ENCODE results near the gene IL20RB. TPM values are rescaled to one million over a fixed set of nuclear protein-coding genes. Genes with fewer than 3 reads are reported as not detected.
A peak's percentile ranks its signal among the peaks of the same experiment; 100 is the strongest.
"Not testable (repeated sequence)": the region's sequence is repeated elsewhere in the genome, so short reads cannot be mapped to it uniquely, and the experiment has no call there.

The IL20RB gene
- total and polyA plus RNA-seq, 2 experiments from 2014 or later: 72.5 to 107 TPM

GRCh38 chr3:136979684-136980083 lies 21.9 kb downstream of the IL20RB start:
- H3K27ac ChIP-seq: no peak overlapping the region
- peak; percentile 84 for DNase-seq
- in situ Hi-C loops (cut with MboI): no loop called here

GRCh38 chr3:136982033-136982432 lies 24.2 kb downstream of the IL20RB start:
- Histone ChIP-seq H3K4me3 (no peak overlapping the region), H3K9me3 (ENCODE audit: low read depth) (no peaks in the 10 kb centered on the region), H3F3A (ENCODE audit: insufficient read depth) (peaks cover 21% of the 10 kb centered on the region), H3K27me3 (replicated peaks; ENCODE audit: insufficient read depth) (no peaks in the 10 kb centered on the region), H3K36me3 (ENCODE audit: low read depth) (peaks cover 10% of the 10 kb centered on the region; the same call in 1 of the 2 replicates), H3K9me2 (ENCODE audit: insufficient read depth) (no peaks in the 10 kb centered on the region), H3K9ac (no peak overlapping the region), H3K79me2 (ENCODE audit: insufficient read depth) (peaks cover 16% of the 10 kb centered on the region), H2AFZ (no peak overlapping the region), H4K20me1 (ENCODE audit: insufficient read depth) (no peaks in the 10 kb centered on the region), H3K4me2 (ENCODE audit: unreplicated experiment) (no peak overlapping the region), H3K27ac (no peak overlapping the region), H3K4me1 (ENCODE audit: insufficient read depth) (peaks cover 29% of the 10 kb centered on the region)
- DNase-seq: no peak
- in situ Hi-C loops (cut with MboI): no loop called here
- no peak for TF ChIP-seq EZH2 (IDR thresholded peaks at IDR 0.05; ENCODE audit: insufficient read depth, poor library complexity, severe bottlenecking)
- no peak for TF ChIP-seq EZH2phosphoT487 (IDR thresholded peaks at IDR 0.05; ENCODE audit: insufficient read depth, low read depth)
- WGBS, 2 experiments (ENCODE audit: low coverage in 1 of 2, low lambda C conversion rate in 2 of 2, missing lambda C conversion rate in 2 of 2): 95 to 96% methylated on average over 5 of the region's 5 CpGs

More at GRCh38 chr3:136979684-136980083, 21.9 kb downstream of the IL20RB start:
- Histone ChIP-seq H3K79me2 (ENCODE audit: insufficient read depth) (peaks cover 39% of the 10 kb centered on the region), H3F3A (ENCODE audit: insufficient read depth) (peaks cover 9% of the 10 kb centered on the region), H2AFZ (no peak overlapping the region), H3K36me3 (ENCODE audit: low read depth) (peaks cover 4% of the 10 kb centered on the region; the same call in 1 of the 2 replicates), H3K9me3 (ENCODE audit: low read depth) (no peaks in the 10 kb centered on the region), H4K20me1 (ENCODE audit: insufficient read depth) (no peaks in the 10 kb centered on the region), H3K4me3 (no peak overlapping the region), H3K27me3 (replicated peaks; ENCODE audit: insufficient read depth) (no peaks in the 10 kb centered on the region), H3K4me2 (ENCODE audit: unreplicated experiment) (peak overlapping the region; percentile 2), H3K4me1 (ENCODE audit: insufficient read depth) (peaks cover 16% of the 10 kb centered on the region), H3K9ac (no peak overlapping the region), H3K9me2 (ENCODE audit: insufficient read depth) (no peaks in the 10 kb centered on the region)
- 33 to 34% methylated on average over 3 of the region's 3 CpGs for WGBS, 2 experiments (ENCODE audit: low coverage in 1 of 2, low lambda C conversion rate in 2 of 2, missing lambda C conversion rate in 2 of 2)
- no peak for TF ChIP-seq EZH2phosphoT487 (IDR thresholded peaks at IDR 0.05; ENCODE audit: insufficient read depth, low read depth)
- TF ChIP-seq EZH2 (IDR thresholded peaks at IDR 0.05; ENCODE audit: insufficient read depth, poor library complexity, severe bottlenecking): no peak

- no peak overlapping the region for H3K4me2 ChIP-seq (ENCODE audit: unreplicated experiment)
- H3K36me3 ChIP-seq (ENCODE audit: low read depth): peaks cover 10% of the 10 kb centered on the region; the same call in 1 of the 2 replicates
- no peak overlapping the region for H3K27ac ChIP-seq
- WGBS, 2 experiments (ENCODE audit: low coverage in 1 of 2, low lambda C conversion rate in 2 of 2, missing lambda C conversion rate in 2 of 2): 88 to 90% methylated on average over 3 to 4 of the region's 4 CpGs
- H3K79me2 ChIP-seq (ENCODE audit: insufficient read depth): peaks cover 11% of the 10 kb centered on the region
- H3K9ac ChIP-seq: no peak overlapping the region
- peaks cover 29% of the 10 kb centered on the region for H3K4me1 ChIP-seq (ENCODE audit: insufficient read depth)
- H3K4me3 ChIP-seq: no peak overlapping the region
- no peaks in the 10 kb centered on the region for H3K9me2 ChIP-seq (ENCODE audit: insufficient read depth)
- H3K9me3 ChIP-seq (ENCODE audit: low read depth): no peaks in the 10 kb centered on the region
- H3F3A ChIP-seq (ENCODE audit: insufficient read depth): peaks cover 21% of the 10 kb centered on the region
- TF ChIP-seq EZH2 (IDR thresholded peaks at IDR 0.05; ENCODE audit: insufficient read depth, poor library complexity, severe bottlenecking) (no peak), EZH2phosphoT487 (IDR thresholded peaks at IDR 0.05; ENCODE audit: insufficient read depth, low read depth) (no peak)
- no peaks in the 10 kb centered on the region for H4K20me1 ChIP-seq (ENCODE audit: insufficient read depth)
- H2AFZ ChIP-seq: no peak overlapping the region
- H3K27me3 ChIP-seq (replicated peaks; ENCODE audit: insufficient read depth): no peaks in the 10 kb centered on the region
- in situ Hi-C loops (cut with MboI): no loop called here
- no peak for DNase-seq
These were observed 24.8 kb downstream of the IL20RB start for GRCh38 chr3:136982520-136983138.

- Histone ChIP-seq H3F3A (ENCODE audit: insufficient read depth) (peaks cover 21% of the 10 kb centered on the region), H3K79me2 (ENCODE audit: insufficient read depth) (no peaks in the 10 kb centered on the region; the same call in 1 of the 2 replicates), H3K4me2 (ENCODE audit: unreplicated experiment) (peak overlapping the region; percentile 32), H3K4me1 (ENCODE audit: insufficient read depth) (peaks cover 25% of the 10 kb centered on the region), H3K9me2 (ENCODE audit: insufficient read depth) (no peaks in the 10 kb centered on the region), H3K27me3 (replicated peaks; ENCODE audit: insufficient read depth) (no peaks in the 10 kb centered on the region), H4K20me1 (ENCODE audit: insufficient read depth) (no peaks in the 10 kb centered on the region), H3K36me3 (ENCODE audit: low read depth) (peaks cover 12% of the 10 kb centered on the region; the same call in 1 of the 2 replicates), H3K9ac (no peak overlapping the region), H2AFZ (no peak overlapping the region), H3K4me3 (no peak overlapping the region), H3K27ac (peak overlapping the region; percentile 16; the same call in 1 of the 2 replicates), H3K9me3 (ENCODE audit: low read depth) (no peaks in the 10 kb centered on the region)
- TF ChIP-seq EZH2phosphoT487 (IDR thresholded peaks at IDR 0.05; ENCODE audit: insufficient read depth, low read depth): no peak
- TF ChIP-seq EZH2 (IDR thresholded peaks at IDR 0.05; ENCODE audit: insufficient read depth, poor library complexity, severe bottlenecking): no peak
- in situ Hi-C loops (cut with MboI): no loop called here
- 7 to 12% methylated on average over 3 of the region's 3 CpGs for WGBS, 2 experiments (ENCODE audit: low coverage in 1 of 2, low lambda C conversion rate in 2 of 2, missing lambda C conversion rate in 2 of 2)
- DNase-seq: peak; percentile 58
These were observed 27.1 kb downstream of the IL20RB start for GRCh38 chr3:136984837-136985236.

GRCh38 chr3:136987398-136987980 lies 29.7 kb downstream of the IL20RB start:
- H3K27me3 ChIP-seq (replicated peaks; ENCODE audit: insufficient read depth); H3K9me3 ChIP-seq (ENCODE audit: low read depth); H3K4me3 ChIP-seq; H2AFZ ChIP-seq; in situ Hi-C loops (cut with MboI); H3K9ac ChIP-seq; H4K20me1 ChIP-seq (ENCODE audit: insufficient read depth); DNase-seq; H3K27ac ChIP-seq; H3K36me3 ChIP-seq (ENCODE audit: low read depth); H3K79me2 ChIP-seq (ENCODE audit: insufficient read depth); H3K9me2 ChIP-seq (ENCODE audit: insufficient read depth); H3K4me2 ChIP-seq (ENCODE audit: unreplicated experiment): not testable (repeated sequence)
- WGBS, 2 experiments (ENCODE audit: low coverage in 1 of 2, low lambda C conversion rate in 2 of 2, missing lambda C conversion rate in 2 of 2): 96 to 100% methylated on average over 17 to 32 of the region's 39 CpGs
- Histone ChIP-seq H3K4me1 (ENCODE audit: insufficient read depth) (peaks cover 21% of the 10 kb centered on the region), H3F3A (ENCODE audit: insufficient read depth) (peaks cover 21% of the 10 kb centered on the region)

All from GM23248 (cell line).